SK-N-SH treated with all-trans-retinoic acid at 6 μM for 48 hours (cell line): ENCODE data around the gene TOP3A.

Experiments used
- ATAC-seq: fragments of 200-7000 bp; cut with Tn5 transposase; 3 replicates; pipeline ENCODE4 v1.9.1; 2020; ENCODE audit warnings: mild to moderate bottlenecking, moderate library complexity
- ESRRG ChIP-seq: fragments of 250-450 bp; sonication (Bioruptor Pico); IDR thresholded peaks from 2 replicates; pipeline ENCODE4 v1.6.1; 2021; ENCODE audit warnings: mild to moderate bottlenecking
- OSR1 ChIP-seq: fragments of 250-450 bp; sonication (Bioruptor Pico); IDR thresholded peaks from 2 replicates; pipeline ENCODE4 v1.8.0; 2022; ENCODE audit warnings: moderate library complexity, mild to moderate bottlenecking, inconsistent platforms
- PPARA ChIP-seq: fragments of 250-450 bp; sonication (Bioruptor Pico); IDR thresholded peaks from 2 replicates; pipeline ENCODE4 v1.5.0; 2020; ENCODE audit warnings: mild to moderate bottlenecking, borderline replicate concordance
- RARB ChIP-seq: fragments of 250-450 bp; sonication (Bioruptor Pico); IDR thresholded peaks from 2 replicates; pipeline ENCODE4 v1.8.0; 2021; ENCODE audit warnings: mild to moderate bottlenecking, moderate library complexity
- SNAI2 ChIP-seq: fragments of 250-450 bp; sonication (Bioruptor Pico); IDR thresholded peaks from 2 replicates; pipeline ENCODE4 v1.5.0; 2020; ENCODE audit warnings: mild to moderate bottlenecking, moderate library complexity
- TCF4 ChIP-seq: fragments of 250-450 bp; sonication (Bioruptor Pico); IDR thresholded peaks from 2 replicates; pipeline ENCODE4 v1.8.0; 2021; ENCODE audit warnings: mild to moderate bottlenecking, moderate library complexity, borderline replicate concordance
- ZC3H10 ChIP-seq: fragments of 250-450 bp; sonication (Bioruptor Pico); IDR thresholded peaks from 2 replicates; pipeline ENCODE4 v1.5.1; 2021; ENCODE audit warnings: mild to moderate bottlenecking, moderate library complexity
- ZFP3 ChIP-seq: fragments of 250-450 bp; sonication (Bioruptor Pico); IDR thresholded peaks from 2 replicates; pipeline ENCODE4 v1.5.0; 2020; ENCODE audit warnings: mild to moderate bottlenecking, moderate library complexity
- ZFP30 ChIP-seq: fragments of 450-650 bp; formaldehyde crosslinking; IDR thresholded peaks from 2 replicates; pipeline ENCODE4 v1.5.0; 2022; ENCODE audit warnings: mild to moderate bottlenecking, moderate library complexity
- ZNF565 ChIP-seq: fragments of 450-650 bp; formaldehyde crosslinking; conservative IDR thresholded peaks from 2 replicates; pipeline ENCODE4 v1.5.0; 2020; ENCODE audit warnings: low read depth, mild to moderate bottlenecking, moderate library complexity
- TF ChIP-seq, protein P1 (sequence below): fragments of 250-450 bp; sonication (Bioruptor Pico); IDR thresholded peaks from 2 replicates; pipeline ENCODE4 v1.8.0; 2020; ENCODE audit warnings: mild to moderate bottlenecking, moderate library complexity, borderline replicate concordance
- TF ChIP-seq, protein P2 (sequence below): fragments of 250-450 bp; sonication (Bioruptor Pico); IDR thresholded peaks from 2 replicates; pipeline ENCODE4 v1.8.0; 2021; ENCODE audit warnings: low read depth, mild to moderate bottlenecking, moderate library complexity, borderline replicate concordance
- TF ChIP-seq, protein P3 (sequence below): fragments of 250-450 bp; sonication (Bioruptor Pico); IDR thresholded peaks from 2 replicates; pipeline ENCODE4 v1.5.1; 2021; ENCODE audit warnings: mild to moderate bottlenecking, moderate library complexity
- TF ChIP-seq, protein P4 (sequence below): fragments of 250-450 bp; sonication (Bioruptor Pico); IDR thresholded peaks from 2 replicates; pipeline ENCODE4 v1.5.1; 2020; ENCODE audit warnings: low read depth, mild to moderate bottlenecking, moderate library complexity

Gene TOP3A

DNA sequence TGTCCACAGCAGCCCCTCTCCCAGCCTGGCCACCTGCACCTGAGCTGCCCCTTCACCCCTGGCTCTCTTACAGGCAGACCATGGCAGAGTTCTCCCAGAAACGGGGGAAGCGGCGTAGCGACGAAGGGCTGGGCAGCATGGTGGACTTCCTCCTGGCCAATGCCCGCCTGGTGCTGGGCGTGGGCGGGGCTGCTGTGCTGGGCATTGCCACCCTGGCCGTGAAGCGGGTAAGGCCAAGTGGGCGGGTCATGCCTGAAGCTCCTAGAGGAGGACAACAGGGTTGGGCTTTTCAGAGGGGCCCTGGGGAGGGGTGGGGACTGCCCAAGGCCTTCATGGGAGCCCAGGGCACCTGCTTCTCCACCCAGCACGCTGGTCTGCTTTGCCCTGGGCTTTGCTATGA is 52.2 kb downstream of the TOP3A start:
- TF ChIP-seq ZFP3 (no peak), TCF4 (no peak), SNAI2 (CRISPR knock-in tag) (no peak), ZFP30 (CRISPR knock-in tag) (no peak), ESRRG (CRISPR knock-in tag) (no peak), ZC3H10 (CRISPR knock-in tag) (no peak), OSR1 (CRISPR knock-in tag) (no peak), RARB (CRISPR knock-in tag) (no peak), PPARA (CRISPR knock-in tag) (no peak)
- TF ChIP-seq, protein P1, sequence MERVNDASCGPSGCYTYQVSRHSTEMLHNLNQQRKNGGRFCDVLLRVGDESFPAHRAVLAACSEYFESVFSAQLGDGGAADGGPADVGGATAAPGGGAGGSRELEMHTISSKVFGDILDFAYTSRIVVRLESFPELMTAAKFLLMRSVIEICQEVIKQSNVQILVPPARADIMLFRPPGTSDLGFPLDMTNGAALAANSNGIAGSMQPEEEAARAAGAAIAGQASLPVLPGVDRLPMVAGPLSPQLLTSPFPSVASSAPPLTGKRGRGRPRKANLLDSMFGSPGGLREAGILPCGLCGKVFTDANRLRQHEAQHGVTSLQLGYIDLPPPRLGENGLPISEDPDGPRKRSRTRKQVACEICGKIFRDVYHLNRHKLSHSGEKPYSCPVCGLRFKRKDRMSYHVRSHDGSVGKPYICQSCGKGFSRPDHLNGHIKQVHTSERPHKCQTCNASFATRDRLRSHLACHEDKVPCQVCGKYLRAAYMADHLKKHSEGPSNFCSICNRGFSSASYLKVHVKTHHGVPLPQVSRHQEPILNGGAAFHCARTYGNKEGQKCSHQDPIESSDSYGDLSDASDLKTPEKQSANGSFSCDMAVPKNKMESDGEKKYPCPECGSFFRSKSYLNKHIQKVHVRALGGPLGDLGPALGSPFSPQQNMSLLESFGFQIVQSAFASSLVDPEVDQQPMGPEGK: no peak
- TF ChIP-seq, protein P2, sequence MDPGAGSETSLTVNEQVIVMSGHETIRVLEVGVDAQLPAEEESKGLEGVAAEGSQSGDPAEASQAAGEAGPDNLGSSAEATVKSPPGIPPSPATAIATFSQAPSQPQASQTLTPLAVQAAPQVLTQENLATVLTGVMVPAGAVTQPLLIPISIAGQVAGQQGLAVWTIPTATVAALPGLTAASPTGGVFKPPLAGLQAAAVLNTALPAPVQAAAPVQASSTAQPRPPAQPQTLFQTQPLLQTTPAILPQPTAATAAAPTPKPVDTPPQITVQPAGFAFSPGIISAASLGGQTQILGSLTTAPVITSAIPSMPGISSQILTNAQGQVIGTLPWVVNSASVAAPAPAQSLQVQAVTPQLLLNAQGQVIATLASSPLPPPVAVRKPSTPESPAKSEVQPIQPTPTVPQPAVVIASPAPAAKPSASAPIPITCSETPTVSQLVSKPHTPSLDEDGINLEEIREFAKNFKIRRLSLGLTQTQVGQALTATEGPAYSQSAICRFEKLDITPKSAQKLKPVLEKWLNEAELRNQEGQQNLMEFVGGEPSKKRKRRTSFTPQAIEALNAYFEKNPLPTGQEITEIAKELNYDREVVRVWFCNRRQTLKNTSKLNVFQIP (CRISPR knock-in tag): no peak
- TF ChIP-seq, protein P3, sequence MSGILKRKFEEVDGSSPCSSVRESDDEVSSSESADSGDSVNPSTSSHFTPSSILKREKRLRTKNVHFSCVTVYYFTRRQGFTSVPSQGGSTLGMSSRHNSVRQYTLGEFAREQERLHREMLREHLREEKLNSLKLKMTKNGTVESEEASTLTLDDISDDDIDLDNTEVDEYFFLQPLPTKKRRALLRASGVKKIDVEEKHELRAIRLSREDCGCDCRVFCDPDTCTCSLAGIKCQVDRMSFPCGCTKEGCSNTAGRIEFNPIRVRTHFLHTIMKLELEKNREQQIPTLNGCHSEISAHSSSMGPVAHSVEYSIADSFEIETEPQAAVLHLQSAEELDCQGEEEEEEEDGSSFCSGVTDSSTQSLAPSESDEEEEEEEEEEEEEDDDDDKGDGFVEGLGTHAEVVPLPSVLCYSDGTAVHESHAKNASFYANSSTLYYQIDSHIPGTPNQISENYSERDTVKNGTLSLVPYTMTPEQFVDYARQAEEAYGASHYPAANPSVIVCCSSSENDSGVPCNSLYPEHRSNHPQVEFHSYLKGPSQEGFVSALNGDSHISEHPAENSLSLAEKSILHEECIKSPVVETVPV: no peak
- ATAC-seq: no peak

DNA sequence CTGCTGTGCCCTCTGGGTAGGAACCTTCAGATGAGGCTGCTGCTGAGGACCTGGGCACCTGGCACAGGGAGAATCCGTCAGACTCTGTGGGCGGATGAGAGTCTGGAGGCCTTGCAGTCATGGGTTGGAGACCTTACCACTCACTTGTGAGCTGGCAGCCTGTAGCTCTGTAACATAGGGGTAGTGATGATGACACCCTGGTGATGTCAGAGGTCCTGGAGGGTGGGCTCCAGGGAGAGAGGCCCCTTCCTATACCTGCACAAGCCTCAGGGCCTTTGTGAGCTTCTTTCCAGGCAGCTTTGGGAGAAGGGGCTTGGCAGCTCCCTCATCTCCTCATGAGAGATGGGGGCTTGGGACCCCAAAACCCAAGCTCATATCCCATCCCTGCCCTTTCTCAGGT is 52.7 kb downstream of the TOP3A start:
- TF ChIP-seq, protein P4, sequence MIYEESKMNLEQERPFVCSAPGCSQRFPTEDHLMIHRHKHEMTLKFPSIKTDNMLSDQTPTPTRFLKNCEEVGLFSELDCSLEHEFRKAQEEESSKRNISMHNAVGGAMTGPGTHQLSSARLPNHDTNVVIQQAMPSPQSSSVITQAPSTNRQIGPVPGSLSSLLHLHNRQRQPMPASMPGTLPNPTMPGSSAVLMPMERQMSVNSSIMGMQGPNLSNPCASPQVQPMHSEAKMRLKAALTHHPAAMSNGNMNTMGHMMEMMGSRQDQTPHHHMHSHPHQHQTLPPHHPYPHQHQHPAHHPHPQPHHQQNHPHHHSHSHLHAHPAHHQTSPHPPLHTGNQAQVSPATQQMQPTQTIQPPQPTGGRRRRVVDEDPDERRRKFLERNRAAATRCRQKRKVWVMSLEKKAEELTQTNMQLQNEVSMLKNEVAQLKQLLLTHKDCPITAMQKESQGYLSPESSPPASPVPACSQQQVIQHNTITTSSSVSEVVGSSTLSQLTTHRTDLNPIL (CRISPR knock-in tag): no peak
- TF ChIP-seq OSR1 (CRISPR knock-in tag) (no peak), ZNF565 (CRISPR knock-in tag) (no peak), RARB (CRISPR knock-in tag) (no peak), TCF4 (no peak), ZC3H10 (CRISPR knock-in tag) (no peak)
- TF ChIP-seq, protein P2 (CRISPR knock-in tag): no peak
- TF ChIP-seq, protein P3: no peak
- TF ChIP-seq, all 23 proteins: peak for 0
- ATAC-seq: no peak

DNA sequence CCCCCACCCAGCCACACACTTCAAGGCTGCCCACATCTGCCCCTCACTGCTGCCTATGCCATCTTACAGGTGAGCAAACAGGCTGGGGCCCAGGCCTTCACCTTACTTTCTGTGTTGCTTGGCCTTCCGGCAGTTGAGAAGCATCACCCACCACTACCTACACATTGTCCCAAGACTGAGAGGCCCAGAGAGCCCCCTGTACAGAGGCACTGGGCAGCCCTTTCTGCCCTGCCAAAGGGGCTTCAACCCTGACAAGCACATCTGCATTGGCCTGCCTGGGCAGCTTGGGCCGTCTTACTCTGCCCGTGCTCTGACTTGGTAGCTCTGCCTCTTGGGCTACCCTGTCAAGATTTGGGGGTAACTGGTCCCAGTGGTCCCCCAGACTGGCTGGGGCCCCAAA is 53.1 kb downstream of the TOP3A start:
- TF ChIP-seq, protein P4 (CRISPR knock-in tag): no peak
- TF ChIP-seq, protein P2 (CRISPR knock-in tag): no peak
- TF ChIP-seq TCF4: no peak
- TF ChIP-seq OSR1 (CRISPR knock-in tag): no peak
- ATAC-seq: no peak
